MCF 10A (cell line): ENCODE measurements around the gene ADIRF. TPM values are rescaled to one million over a fixed set of nuclear protein-coding genes. Genes with fewer than 3 reads are reported as not detected.

Experiments used
- BruUV-seq: library from RNA; stranded (reverse); fragments of 400-500 nt; replicated peaks from 2 replicates; lab custom pipeline; 2021; lab: Mats Ljungman, UMichigan
- CTCF ChIA-PET: fragments of 300-600 bp; sonication (Branson Sonifier 250); formaldehyde crosslinking; extraction: SDS; loops from one replicate; lab custom pipeline; 2021; ENCODE audit warnings: antibody characterized with exemption, inconsistent platforms; lab: Yijun Ruan, JAX
- POLR2A ChIA-PET: fragments of 300-600, 350-650 bp; sonication (Branson Sonifier 250); formaldehyde crosslinking; extraction: SDS; loops from one replicate; lab custom pipeline; 2020; ENCODE audit warnings: antibody characterized with exemption, inconsistent platforms; lab: Yijun Ruan, JAX
- DNase-seq: peaks from one replicate; pipeline ENCODE4 v3.0.0-alpha.2; 2018; ENCODE audit not compliant: unreplicated experiment
- H3K27ac Mint-ChIP-seq: one replicate; pipeline ENCODE4 v1.8.0; 2022; ENCODE audit warnings: mild to moderate bottlenecking, low read depth, mixed read lengths; ENCODE audit not compliant: unreplicated experiment
- H3K27me3 Mint-ChIP-seq: one replicate; pipeline ENCODE4 v1.8.0; 2022; ENCODE audit warnings: mixed read lengths; ENCODE audit not compliant: insufficient read depth, unreplicated experiment
- H3K36me3 Mint-ChIP-seq: one replicate; pipeline ENCODE4 v1.8.0; 2022; ENCODE audit warnings: mild to moderate bottlenecking, moderate library complexity, mixed read lengths; ENCODE audit not compliant: insufficient read depth, unreplicated experiment
- H3K4me1 Mint-ChIP-seq: one replicate; pipeline ENCODE4 v1.8.0; 2022; ENCODE audit warnings: mixed read lengths; ENCODE audit not compliant: insufficient read depth, unreplicated experiment
- H3K4me3 Mint-ChIP-seq: one replicate; pipeline ENCODE4 v1.8.0; 2022; ENCODE audit warnings: mild to moderate bottlenecking, moderate library complexity, mixed read lengths; ENCODE audit not compliant: unreplicated experiment
- H3K9me3 Mint-ChIP-seq: one replicate; pipeline ENCODE4 v1.8.0; 2022; ENCODE audit warnings: mixed read lengths; ENCODE audit not compliant: unreplicated experiment
- CTCF ChIP-seq: fragments of 200-600 bp; IDR thresholded peaks from one replicate; pipeline ENCODE4 v1.8.0; 2022; ENCODE audit warnings: antibody characterized with exemption, mild to moderate bottlenecking; ENCODE audit not compliant: unreplicated experiment
- intact Hi-C: fragments of 100-400 bp; cut with micrococcal nuclease; formaldehyde crosslinking; loops from 2 replicates; pipeline ENCODE4 v1.14.1; 2022
- total RNA-seq: library from RNA; stranded (reverse); gene quantifications from 2 replicates; pipeline ENCODE4 v1.2.3, GENCODE V29; 2022

ADIRF gene
- total RNA-seq, 1 experiment from 2014 or later = 60.3 TPM

GRCh38 chr10:86971232-86971991 is 3.1 kb downstream of the ADIRF start:
- CTCF ChIA-PET = interaction anchor here (0.7 to 3.1 kb wide), 3 partner anchors 11 to 114 kb away, joined by 4 to 23 read pairs (median 4); no protein-coding TSS in a partner anchor
- intact Hi-C loops = loop anchor here (2.0 kb wide), 1 partner anchor 121 kb away; no protein-coding TSS in a partner anchor
- peaks cover 5% of the 10 kb centered on the region for H3K36me3 Mint-ChIP-seq
- no TSS peak for BruUV-seq
- H3K27me3 Mint-ChIP-seq = no peaks in the 10 kb centered on the region
- H3K4me3 Mint-ChIP-seq = peak overlapping the region; percentile 77
- H3K27ac Mint-ChIP-seq = peak overlapping the region; percentile 97
- no peak for TF ChIP-seq CTCF
- POLR2A ChIA-PET = interaction anchor here (0.9 to 5.7 kb wide), 7 partner anchors 13 to 214 kb away, joined by 3 to 98 read pairs (median 42); partner anchors contain the start of genes BMPR1A, FAM25A, GLUD1 and SHLD2
- H3K9me3 Mint-ChIP-seq = no peaks in the 10 kb centered on the region
- DNase-seq = peak; percentile 92
- H3K4me1 Mint-ChIP-seq = peaks cover 56% of the 10 kb centered on the region

GRCh38 chr10:86972613-86973380 is 4.5 kb downstream of the ADIRF start:
- Mint-ChIP-seq H3K27me3 (no peaks in the 10 kb centered on the region), H3K36me3 (peaks cover 5% of the 10 kb centered on the region), H3K9me3 (no peaks in the 10 kb centered on the region), H3K4me3 (no peak overlapping the region), H3K4me1 (peaks cover 43% of the 10 kb centered on the region), H3K27ac (peak overlapping the region; percentile 97)
- TF ChIP-seq CTCF = no peak
- ChIA-PET CTCF (no interaction called here), POLR2A (no interaction called here)
- no peak for DNase-seq
- no TSS peak for BruUV-seq
- intact Hi-C loops = no loop called here

DNA sequence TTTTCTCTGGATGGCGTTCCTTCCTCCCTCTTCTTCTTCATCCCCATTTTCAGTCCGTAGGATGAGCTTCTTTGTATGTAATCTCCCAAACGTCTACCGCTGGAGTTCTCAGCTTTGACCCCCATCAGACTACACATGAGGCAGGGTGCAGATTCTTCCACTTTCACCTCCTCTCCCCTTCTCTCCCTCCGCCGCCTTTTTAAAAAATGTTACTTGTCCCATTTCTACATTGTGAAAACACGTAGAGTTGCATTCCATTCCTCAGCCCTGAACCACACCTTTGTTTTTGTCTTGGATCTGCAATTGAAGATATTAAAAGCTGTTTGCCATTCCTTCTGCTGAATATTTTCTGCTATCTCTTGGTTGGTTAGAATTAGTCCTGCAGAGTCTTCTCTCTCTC is 6.2 kb downstream of the ADIRF start:
- H3K27me3 Mint-ChIP-seq = no peaks in the 10 kb centered on the region
- peaks cover 43% of the 10 kb centered on the region for H3K4me1 Mint-ChIP-seq
- no peaks in the 10 kb centered on the region for H3K9me3 Mint-ChIP-seq
- no TSS peak for BruUV-seq
- peak overlapping the region; percentile 19 for H3K4me3 Mint-ChIP-seq
- intact Hi-C loops = no loop called here
- no peak for TF ChIP-seq CTCF
- H3K27ac Mint-ChIP-seq = peak overlapping the region; percentile 1
- ChIA-PET CTCF (interaction anchor here (0.7 kb wide), 2 partner anchors 11 to 217 kb away, joined by 3 read pairs; no protein-coding TSS in a partner anchor), POLR2A (interaction anchor here (0.8 to 1.4 kb wide), 2 partner anchors 108 to 121 kb away, joined by 3 to 7 read pairs; partner anchors contain the start of gene SHLD2)
- H3K36me3 Mint-ChIP-seq = peaks cover 5% of the 10 kb centered on the region
- DNase-seq = no peak
